Endothelial cell of umbilical vein (primary cell): ENCODE data around the gene ACSL6. TPM values are rescaled to one million over a fixed set of nuclear protein-coding genes. Genes with fewer than 3 reads are reported as not detected.

Experiments
- BruUV-seq: library from RNA; stranded (reverse); fragments of 400-500 nt; replicated peaks from 2 replicates; lab custom pipeline; 2021; lab: Mats Ljungman, UMichigan
- CTCF ChIA-PET: fragments of 300-600, 350-600 bp; sonication (Branson Sonifier 250); formaldehyde crosslinking; loops from one replicate; lab custom pipeline; 2021; ENCODE audit warnings: antibody characterized with exemption, inconsistent platforms; lab: Charles Lee
- POLR2A ChIA-PET: fragments of 300-600, 350-600 bp; sonication (Branson Sonifier 250); formaldehyde crosslinking; loops from one replicate; lab custom pipeline; 2021; ENCODE audit warnings: antibody characterized with exemption, inconsistent platforms; lab: Charles Lee
- DNase-seq: peaks from one replicate; pipeline ENCODE4 v3.0.0-alpha.2; 2011; ENCODE audit warnings: low read depth, low spot score
- FAIRE-seq: peaks from 2 replicates; lab custom pipeline; 2011; peaks lifted over from hg19 to GRCh38; lab: Jason Lieb, UNC
- H2AFZ ChIP-seq: 2 replicates; pipeline ENCODE4 v1.6.0; 2012; ENCODE audit warnings: low read depth, low read length, control low read depth, inconsistent platforms
- H3K27ac ChIP-seq: 2 replicates; pipeline ENCODE4 v1.5.1; 2011; ENCODE audit warnings: low read depth, mild to moderate bottlenecking, control low read depth, low read length, moderate library complexity; ENCODE audit not compliant: insufficient read depth
- H3K27me3 ChIP-seq, 2 experiments: 2 replicates each; pipeline versions ENCODE4 v1.6.0 to v1.6.1; 2011; ENCODE audit warnings: low read length in 2 of 2, mixed read lengths in 1 of 2; ENCODE audit not compliant: control insufficient read depth in 2 of 2, insufficient read depth in 2 of 2
- H3K36me3 ChIP-seq, 2 experiments: 2 replicates in 1 of 2; 3 replicates in 1 of 2; pipeline ENCODE4 v1.5.1; 2011; ENCODE audit warnings: low read length in 2 of 2, mild to moderate bottlenecking in 1 of 2, moderate library complexity in 1 of 2; ENCODE audit not compliant: control insufficient read depth in 2 of 2, insufficient read depth in 2 of 2; ENCODE audit errors: extremely low read depth in 1 of 2
- H3K4me1 ChIP-seq: 3 replicates; pipeline ENCODE4 v1.5.1; 2011; ENCODE audit warnings: mild to moderate bottlenecking, low read length; ENCODE audit not compliant: control insufficient read depth, insufficient read depth; ENCODE audit errors: extremely low read depth
- H3K4me2 ChIP-seq: 2 replicates; pipeline ENCODE4 v1.6.1; 2011; ENCODE audit warnings: low read length, control low read depth, mixed read lengths; ENCODE audit not compliant: insufficient read depth
- H3K4me3 ChIP-seq, 3 experiments: fragments of 200-600 bp in 1 of 3; sonication (generic), shearing (Covaris generic) in 1 of 3; replicated peaks in 1 of 3; 2 replicates each; pipeline ENCODE4 v1.5.1; 2011 to 2016; ENCODE audit warnings: control low read depth in 3 of 3, low read length in 3 of 3, mild to moderate bottlenecking in 2 of 3, inconsistent platforms in 1 of 3, low read depth in 1 of 3, moderate library complexity in 1 of 3; ENCODE audit not compliant: insufficient read depth in 1 of 3
- H3K79me2 ChIP-seq: 2 replicates; pipeline ENCODE4 v1.6.0; 2012; ENCODE audit warnings: low read length, inconsistent platforms; ENCODE audit not compliant: control insufficient read depth, insufficient read depth
- H3K9ac ChIP-seq: replicated peaks from 2 replicates; pipeline ENCODE3; 2011; ENCODE audit warnings: low read length, control low read depth; ENCODE audit not compliant: insufficient read depth; ENCODE audit errors: extremely low read depth
- H3K9me1 ChIP-seq: replicated peaks from 3 replicates; pipeline ENCODE4 v1.6.0; 2011; ENCODE audit warnings: mild to moderate bottlenecking, low read length; ENCODE audit not compliant: control insufficient read depth, insufficient read depth; ENCODE audit errors: extremely low read depth
- H3K9me3 ChIP-seq: replicated peaks from 2 replicates; pipeline ENCODE4 v1.5.1; 2012; ENCODE audit warnings: low read length, inconsistent platforms; ENCODE audit not compliant: control insufficient read depth, insufficient read depth
- H4K20me1 ChIP-seq: replicated peaks from 2 replicates; pipeline ENCODE3; 2011; ENCODE audit warnings: mild to moderate bottlenecking, low read length; ENCODE audit not compliant: control insufficient read depth, insufficient read depth; ENCODE audit errors: extremely low read depth
- CTCF ChIP-seq, 2 donors: IDR thresholded peaks; 1 replicate in 1 of 2; 2 replicates in 1 of 2; pipeline ENCODE4 v1.5.1; 2011; ENCODE audit warnings: low read length in 2 of 2, mild to moderate bottlenecking in 2 of 2, moderate library complexity in 2 of 2, control low read depth in 1 of 2, inconsistent platforms in 1 of 2, low read depth in 1 of 2; ENCODE audit not compliant: insufficient read depth in 1 of 2; ENCODE audit errors: extremely low read depth in 1 of 2
- EZH2 ChIP-seq: IDR thresholded peaks from 2 replicates; pipeline ENCODE4 v1.6.1; 2012; ENCODE audit warnings: borderline replicate concordance, low read depth, mild to moderate bottlenecking, moderate library complexity, low read length, inconsistent platforms; ENCODE audit not compliant: severe bottlenecking
- FOS ChIP-seq: IDR thresholded peaks from 2 replicates; pipeline ENCODE4 v1.6.1; 2011; ENCODE audit warnings: mild to moderate bottlenecking, low read length, moderate library complexity, borderline replicate concordance; ENCODE audit not compliant: insufficient read depth
- GATA2 ChIP-seq: IDR thresholded peaks from 2 replicates; pipeline ENCODE4 v1.7.0; 2011; ENCODE audit warnings: low read depth, mild to moderate bottlenecking, moderate library complexity, mixed read lengths, low read length; ENCODE audit not compliant: insufficient read length, insufficient read depth
- JUN ChIP-seq: IDR thresholded peaks from 2 replicates; pipeline ENCODE4 v1.6.1; 2011; ENCODE audit warnings: borderline replicate concordance, low read depth; ENCODE audit not compliant: insufficient read length, insufficient read depth
- MAX ChIP-seq: IDR thresholded peaks from 2 replicates; pipeline ENCODE4 v1.6.1; 2011; ENCODE audit not compliant: insufficient read depth, insufficient read length
- MYC ChIP-seq: IDR thresholded peaks from one replicate; pipeline ENCODE4 v1.6.1; 2011; ENCODE audit warnings: mild to moderate bottlenecking, low read depth, low read length
- POLR2A ChIP-seq: IDR thresholded peaks from 2 replicates; pipeline ENCODE4 v1.6.1; 2012; ENCODE audit warnings: low read depth, mild to moderate bottlenecking, control low read depth, low read length
- POLR2AphosphoS5 ChIP-seq: IDR thresholded peaks from 2 replicates; pipeline ENCODE4 v1.6.1; 2012; ENCODE audit warnings: low read depth, mild to moderate bottlenecking, control low read depth, low read length, moderate library complexity; ENCODE audit not compliant: insufficient read depth
- dilution Hi-C: fragments of 300-500 bp; cut with MboI; formaldehyde crosslinking; loops from one replicate; pipeline ENCODE4 v1.15.0; 2019; ENCODE audit warnings: low sequenced_read_pairs; ENCODE audit not compliant: extremely low pct_ligation_motif_present
- intact Hi-C: fragments of 100-400 bp; cut with micrococcal nuclease; formaldehyde crosslinking; loops from one replicate; pipeline ENCODE4 v1.10.0; 2022
- polyA plus RNA-seq, 4 experiments: library from polyadenylated mRNA; depleted of rRNA in 3 of 4; stranded (reverse) in 3 of 4; unstranded in 1 of 4; fragments of >200 nt; gene quantifications; 2 replicates each; pipeline versions ENCODE4 v1.2.1 to v1.2.3, GENCODE V29; 2011 to 2012; ENCODE audit warnings: missing spikeins in 1 of 4
- total RNA-seq: library from RNA; stranded (reverse); gene quantifications from 2 replicates; pipeline ENCODE4 v1.2.3, GENCODE V29; 2021

Gene ACSL6
- total and polyA plus RNA-seq, 2 donors (not counting 3 experiments of a cell fraction or from before 2014, with no cell fraction given), result not detected

- POLR2A ChIA-PET, result no interaction called here
- intact Hi-C loops, result no loop called here
- no peak for FAIRE-seq
These were observed 11.3 kb upstream of the ACSL6 start for GRCh38 chr5:132022737-132023136.

GRCh38 chr5:132021654-132022053 lies 10.2 kb upstream of the ACSL6 start:
- dilution Hi-C loops, result loop anchor here (25.0 kb wide), 1 partner anchor 434 kb away; no protein-coding TSS in a partner anchor
- peaks cover 11 to 28% of the 10 kb centered on the region in 2 experiments for H3K27me3 ChIP-seq
- no peaks in the 10 kb centered on the region for H3K36me3 ChIP-seq
- no peak for FAIRE-seq
- ChIA-PET CTCF (interaction anchor here (1.0 kb wide), 1 partner anchor 14 kb away, joined by 3 read pairs; no protein-coding TSS in a partner anchor), POLR2A (no interaction called here)
- no TSS peak for BruUV-seq
- H3K79me2 ChIP-seq, result no peaks in the 10 kb centered on the region
- no peaks in the 10 kb centered on the region for H3K4me1 ChIP-seq
- no peaks in the 10 kb centered on the region for H4K20me1 ChIP-seq
- intact Hi-C loops, result no loop called here
- no peak for TF ChIP-seq GATA2
- no peak for TF ChIP-seq JUN
- TF ChIP-seq CTCF (IDR thresholded peaks at IDR 0.05; ENCODE audit: extremely low read depth in 1 of 2, insufficient read depth in 1 of 2, low read depth in 1 of 2, low read length in 2 of 2), result no peak
- no peak for TF ChIP-seq POLR2A
- TF ChIP-seq POLR2AphosphoS5, result no peak
- no peak for TF ChIP-seq FOS
- no peak for TF ChIP-seq MYC
- TF ChIP-seq EZH2, result no peak
- TF ChIP-seq MAX, result no peak
- no peak overlapping the region for H2AFZ ChIP-seq
- DNase-seq, result no peak
- no peaks in the 10 kb centered on the region for H3K9me1 ChIP-seq
- no peak overlapping the region for H3K4me2 ChIP-seq
- H3K27ac ChIP-seq, result no peak overlapping the region
- H3K9me3 ChIP-seq, result no peaks in the 10 kb centered on the region
- H3K4me3 ChIP-seq, result no peak overlapping the region
- no peak overlapping the region for H3K9ac ChIP-seq

More at GRCh38 chr5:132022737-132023136, 11.3 kb upstream of the ACSL6 start:
- CTCF ChIA-PET, result no interaction called here
- no peak for DNase-seq
- Histone ChIP-seq H3K9ac (no peak overlapping the region), H3K79me2 (no peaks in the 10 kb centered on the region), H3K4me1 (no peaks in the 10 kb centered on the region), H2AFZ (no peak overlapping the region), H3K27me3 (peaks cover 11 to 20% of the 10 kb centered on the region in 2 experiments), H3K4me3 (no peak overlapping the region), H4K20me1 (no peaks in the 10 kb centered on the region), H3K9me3 (no peaks in the 10 kb centered on the region), H3K4me2 (no peak overlapping the region), H3K9me1 (no peaks in the 10 kb centered on the region), H3K27ac (no peak overlapping the region), H3K36me3 (no peaks in the 10 kb centered on the region)
- no TSS peak for BruUV-seq
- no peak for TF ChIP-seq MAX
- no peak for TF ChIP-seq JUN
- TF ChIP-seq GATA2, result no peak
- TF ChIP-seq EZH2, result no peak
- no peak for TF ChIP-seq FOS
- dilution Hi-C loops, result loop anchor here (25.0 kb wide), 1 partner anchor 435 kb away; no protein-coding TSS in a partner anchor
